GM12891 (cell line): Measurements from ENCODE around the gene PROSER3.

Experiments
- PAX5 ChIP-seq: IDR thresholded peaks from 2 replicates; pipeline ENCODE4 v1.6.1; 2011; ENCODE audit warnings: low read length, moderate library complexity, mild to moderate bottlenecking; ENCODE audit not compliant: insufficient read depth, severe bottlenecking
- POLR2A ChIP-seq: IDR thresholded peaks from 2 replicates; pipeline ENCODE4 v1.6.1; 2011; ENCODE audit warnings: low read depth, low read length, control low read depth
- POLR2AphosphoS5 ChIP-seq: IDR thresholded peaks from 2 replicates; pipeline ENCODE4 v1.6.1; 2011; ENCODE audit warnings: low read depth, low read length, control low read depth
- POU2F2 ChIP-seq: IDR thresholded peaks from 2 replicates; pipeline ENCODE4 v1.6.1; 2011; ENCODE audit warnings: low read depth, mild to moderate bottlenecking, control low read depth, low read length, moderate library complexity
- SPI1 ChIP-seq: IDR thresholded peaks from 2 replicates; pipeline ENCODE4 v1.6.1; 2011; ENCODE audit warnings: low read depth, low read length, control low read depth
- TAF1 ChIP-seq: IDR thresholded peaks from 2 replicates; pipeline ENCODE4 v1.6.1; 2011; ENCODE audit warnings: low read depth, low read length, control low read depth

DNA sequence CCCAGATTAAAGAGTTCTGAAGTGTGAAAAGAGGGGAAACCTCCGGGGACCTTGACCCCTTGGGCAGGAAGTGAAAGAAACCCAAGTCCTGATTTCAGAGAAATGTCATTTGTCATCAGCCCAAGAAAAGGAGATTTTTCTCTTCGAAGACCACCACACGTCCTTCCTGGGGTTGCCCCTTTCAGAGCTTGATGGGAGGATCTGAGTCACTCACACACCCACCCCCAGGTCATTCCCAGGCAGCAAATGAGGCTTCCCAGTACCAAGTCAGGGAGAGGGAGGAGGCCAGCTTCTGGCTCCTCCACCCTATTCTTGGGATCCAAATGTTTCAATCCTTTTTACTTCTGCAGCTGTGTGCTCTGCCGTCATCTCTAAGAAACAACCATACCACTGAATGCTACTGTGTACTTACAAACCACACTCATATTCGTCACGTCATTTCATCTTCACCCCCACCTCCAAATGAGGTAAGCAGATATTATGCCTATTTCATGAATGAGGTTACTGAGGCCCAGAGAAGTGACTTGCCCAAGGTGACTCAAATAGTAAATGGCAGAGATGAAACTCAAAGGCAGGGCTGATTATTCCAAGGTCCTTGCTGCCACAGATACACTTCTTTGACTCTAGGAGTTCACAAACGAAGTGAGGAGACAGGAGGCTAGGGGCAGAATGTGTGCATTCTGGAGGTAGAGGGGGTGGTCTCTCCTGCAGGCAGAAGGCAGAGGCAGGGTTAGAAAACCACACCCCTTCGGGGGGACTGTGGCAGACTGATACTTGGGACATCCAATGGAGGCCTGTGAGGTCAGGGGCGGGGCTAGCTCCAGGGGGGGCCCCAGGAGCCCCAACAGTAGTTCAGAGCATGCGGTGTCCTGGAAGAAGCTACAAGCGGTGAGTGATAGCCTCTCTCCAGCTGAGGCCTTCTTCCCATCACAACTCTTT is 45.1 kb upstream of the PROSER3 start:
- peak; percentile 84 for TF ChIP-seq POLR2A
- TF ChIP-seq POLR2AphosphoS5: peak; percentile 75
- TF ChIP-seq SPI1: peak; percentile 83
- TF ChIP-seq TAF1: peak; percentile 84
- peak; percentile 82 for TF ChIP-seq POU2F2
- no peak for TF ChIP-seq PAX5
